Liver (tissue), 9 donors: ENCODE measurements around the gene DERL3. TPM values are rescaled to one million over a fixed set of nuclear protein-coding genes. Genes with fewer than 3 reads are reported as not detected.

Experiments
- DNase-seq: peaks from one replicate; pipeline ENCODE4 v3.0.0-alpha.2; 2017; ENCODE audit warnings: low spot score
- H3K27ac ChIP-seq, 2 donors: one replicate each; pipeline ENCODE4 v1.7.0; 2013; ENCODE audit warnings: inconsistent platforms in 2 of 2, low read length in 2 of 2, control low read depth in 1 of 2, low read depth in 1 of 2, mild to moderate bottlenecking in 1 of 2
- H3K27me3 ChIP-seq, 4 donors: one replicate each; pipeline versions ENCODE4 v1.6.1 to v1.7.0; 2013; ENCODE audit warnings: low read length in 3 of 4, inconsistent platforms in 1 of 4, mild to moderate bottlenecking in 1 of 4, moderate library complexity in 1 of 4; ENCODE audit not compliant: control insufficient read depth in 4 of 4, insufficient read depth in 4 of 4
- H3K36me3 ChIP-seq, 4 donors: one replicate each; pipeline versions ENCODE4 v1.6.1 to v1.7.0; 2013; ENCODE audit warnings: low read length in 3 of 4, mild to moderate bottlenecking in 3 of 4, low read depth in 1 of 4, moderate library complexity in 1 of 4; ENCODE audit not compliant: control insufficient read depth in 4 of 4, insufficient read depth in 3 of 4
- H3K4me1 ChIP-seq, 4 donors: one replicate each; pipeline versions ENCODE4 v1.6.1 to v1.7.0; 2013; ENCODE audit warnings: low read length in 3 of 4, mild to moderate bottlenecking in 3 of 4, moderate library complexity in 1 of 4; ENCODE audit not compliant: control insufficient read depth in 4 of 4, insufficient read depth in 4 of 4
- H3K4me3 ChIP-seq, 3 donors: one replicate each; pipeline versions ENCODE4 v1.6.1 to v1.7.0; 2013; ENCODE audit warnings: low read length in 3 of 3, control low read depth in 1 of 3, low read depth in 1 of 3, mild to moderate bottlenecking in 1 of 3
- H3K9ac ChIP-seq, 2 donors: one replicate each; pipeline ENCODE4 v1.7.0; 2013; ENCODE audit warnings: low read length in 2 of 2, mild to moderate bottlenecking in 2 of 2, moderate library complexity in 2 of 2, control low read depth in 1 of 2, low read depth in 1 of 2
- H3K9me3 ChIP-seq, 4 donors: one replicate each; pipeline versions ENCODE4 v1.6.1 to v1.7.0; 2013; ENCODE audit warnings: low read length in 3 of 4; ENCODE audit not compliant: control insufficient read depth in 4 of 4
- FOXA1 ChIP-seq: IDR thresholded peaks from 2 replicates; pipeline ENCODE4 v1.6.1; 2016; ENCODE audit warnings: antibody characterized with exemption
- FOXA2 ChIP-seq: IDR thresholded peaks from 2 replicates; pipeline ENCODE4 v1.6.1; 2016; ENCODE audit warnings: antibody characterized with exemption
- HNF4A ChIP-seq, 2 donors: conservative IDR thresholded peaks; 2 replicates each; pipeline ENCODE4 v1.6.1; 2016; ENCODE audit warnings: antibody characterized with exemption in 2 of 2, mild to moderate bottlenecking in 2 of 2
- HNF4G ChIP-seq: IDR thresholded peaks from 2 replicates; pipeline ENCODE4 v1.6.1; 2016; ENCODE audit warnings: antibody characterized with exemption
- NR2F2 ChIP-seq: IDR thresholded peaks from 2 replicates; pipeline ENCODE4 v1.6.1; 2016; ENCODE audit warnings: antibody characterized with exemption
- SP1 ChIP-seq: IDR thresholded peaks from 2 replicates; pipeline ENCODE4 v1.6.1; 2018; ENCODE audit warnings: antibody characterized with exemption, mild to moderate bottlenecking
- TAF1 ChIP-seq: conservative IDR thresholded peaks from 2 replicates; pipeline ENCODE4 v1.6.1; 2016; ENCODE audit warnings: antibody characterized with exemption, mild to moderate bottlenecking
- YY1 ChIP-seq: IDR thresholded peaks from 2 replicates; pipeline ENCODE4 v1.6.1; 2016; ENCODE audit warnings: antibody characterized with exemption, mild to moderate bottlenecking
- WGBS: extraction: QIAGEN DNeasy Blood & Tissue Kit; methylation state at CpG from one replicate; pipeline ENCODE4 v1.1.7; 2013; 5-methylcytosine and 5-hydroxymethylcytosine counted together
- polyA plus RNA-seq, 2 donors: library from polyadenylated mRNA; stranded (reverse) in 1 of 2; unstranded in 1 of 2; fragments of 200-250 nt in 1 of 2; fragments of >200 nt in 1 of 2; fragmentation: Nextera tagmentation in 1 of 2; extraction: Ambion mirVana in 1 of 2; gene quantifications; one replicate each; pipeline versions ENCODE4 v1.2.1 to v1.2.3, GENCODE V29; 2013 to 2015
- total RNA-seq, 2 donors: library from RNA; depleted of rRNA; stranded (reverse); fragments of >200 nt; gene quantifications; one replicate each; pipeline ENCODE4 v1.2.3, GENCODE V29; 2014
- TF ChIP-seq, protein P1 (sequence below): IDR thresholded peaks from 2 replicates; pipeline ENCODE4 v1.6.1; 2016; ENCODE audit warnings: antibody characterized with exemption
- TF ChIP-seq, protein P2 (sequence below): fragments of 150-350 bp; IDR thresholded peaks from 2 replicates; pipeline ENCODE4 v1.5.1; 2017; ENCODE audit warnings: improper control_type of control experiment, low read depth, low read length; ENCODE audit not compliant: missing input control
- TF ChIP-seq, protein P3 (sequence below): IDR thresholded peaks from 2 replicates; pipeline ENCODE4 v1.6.1; 2016; ENCODE audit warnings: antibody characterized with exemption, mild to moderate bottlenecking
- TF ChIP-seq, protein P4 (sequence below): IDR thresholded peaks from 2 replicates; pipeline ENCODE4 v1.6.1; 2016; ENCODE audit warnings: antibody characterized with exemption
- donor health status: healthy.
- donor health status: healthy.
- donor health status: healthy.
- donor health status: healthy.
- donor health status: healthy.

DERL3 gene
- total and polyA plus RNA-seq, 4 donors: 1.0 to 9.3 (median 3.9) TPM

DNA sequence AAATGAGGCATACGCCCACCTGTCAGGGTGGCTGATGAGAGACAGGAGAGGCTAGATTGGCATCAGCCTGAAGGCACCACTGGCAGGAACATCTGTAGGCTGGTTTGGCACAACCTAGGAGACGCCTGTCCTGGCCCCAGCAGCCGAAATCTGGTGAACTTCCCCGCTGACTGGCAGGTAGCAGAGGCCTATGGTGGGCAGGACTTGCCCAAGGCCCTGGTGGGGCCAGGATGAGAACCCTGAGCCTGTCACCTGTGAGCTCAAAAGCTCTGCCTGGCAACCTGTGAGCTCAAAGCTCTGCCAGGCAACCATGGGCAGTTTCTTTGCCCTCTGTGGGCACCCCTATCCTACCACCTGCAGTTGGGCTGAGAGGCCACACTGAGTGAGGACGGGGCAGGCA is 2.5 kb downstream of the DERL3 start:
- no peak for DNase-seq
- H3K27me3 ChIP-seq: no peaks in the 10 kb centered on the region
- no peaks in the 10 kb centered on the region for H3K9me3 ChIP-seq
- H3K36me3 ChIP-seq: peaks cover 2 to 35% (median 6%) of the 10 kb centered on the region in 4 donors
- no peak overlapping the region for H3K4me3 ChIP-seq
- 78% methylated on average over 5 of the region's 5 CpGs for WGBS
- TF ChIP-seq, protein P1, sequence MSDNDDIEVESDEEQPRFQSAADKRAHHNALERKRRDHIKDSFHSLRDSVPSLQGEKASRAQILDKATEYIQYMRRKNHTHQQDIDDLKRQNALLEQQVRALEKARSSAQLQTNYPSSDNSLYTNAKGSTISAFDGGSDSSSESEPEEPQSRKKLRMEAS: no peak
- TF ChIP-seq FOXA2 (no peak), YY1 (no peak), HNF4A (conservative IDR thresholded peaks at IDR 0.05) (no peak), TAF1 (no peak)
- H3K9ac ChIP-seq: no peak overlapping the region
- H3K27ac ChIP-seq: no peak overlapping the region
- peaks cover 3 to 10% (median 10%) of the 10 kb centered on the region in 4 donors for H3K4me1 ChIP-seq

DNA sequence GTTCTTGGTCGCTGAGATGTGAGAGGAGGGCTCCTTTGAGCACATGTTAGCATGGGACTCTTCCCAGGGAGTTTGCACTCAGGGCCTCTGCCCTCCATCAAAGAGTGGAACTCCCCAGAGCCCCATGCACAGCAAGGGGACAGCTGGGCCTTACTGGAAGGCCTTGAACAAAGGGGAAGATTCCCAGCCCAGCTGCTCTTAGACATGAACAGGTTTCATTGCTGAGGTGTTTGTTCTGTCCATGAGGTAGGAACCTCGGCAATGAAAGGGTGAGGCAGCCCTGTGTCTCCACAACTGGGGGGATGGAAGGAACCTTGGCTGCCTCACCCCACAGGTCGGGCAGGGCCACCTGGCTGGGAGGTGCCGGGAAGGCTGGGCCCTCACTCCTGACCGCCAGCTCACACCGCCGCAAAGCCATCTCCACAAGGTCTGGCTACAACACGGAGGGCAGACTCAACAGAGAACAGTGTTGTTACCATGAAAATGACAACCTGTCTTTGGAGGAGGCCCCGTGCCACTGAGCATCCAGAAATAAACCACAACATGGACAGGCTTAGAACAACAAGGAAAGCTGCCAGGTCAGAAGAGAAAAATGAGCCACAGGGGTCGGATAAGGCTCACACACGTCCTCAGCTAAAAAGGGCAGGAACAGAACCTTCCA is 3.2 kb downstream of the DERL3 start:
- no peak for DNase-seq
- peaks cover 2 to 35% (median 6%) of the 10 kb centered on the region in 4 donors for H3K36me3 ChIP-seq
- H3K4me1 ChIP-seq: peaks cover 3 to 10% (median 10%) of the 10 kb centered on the region in 4 donors
- TF ChIP-seq, protein P2, sequence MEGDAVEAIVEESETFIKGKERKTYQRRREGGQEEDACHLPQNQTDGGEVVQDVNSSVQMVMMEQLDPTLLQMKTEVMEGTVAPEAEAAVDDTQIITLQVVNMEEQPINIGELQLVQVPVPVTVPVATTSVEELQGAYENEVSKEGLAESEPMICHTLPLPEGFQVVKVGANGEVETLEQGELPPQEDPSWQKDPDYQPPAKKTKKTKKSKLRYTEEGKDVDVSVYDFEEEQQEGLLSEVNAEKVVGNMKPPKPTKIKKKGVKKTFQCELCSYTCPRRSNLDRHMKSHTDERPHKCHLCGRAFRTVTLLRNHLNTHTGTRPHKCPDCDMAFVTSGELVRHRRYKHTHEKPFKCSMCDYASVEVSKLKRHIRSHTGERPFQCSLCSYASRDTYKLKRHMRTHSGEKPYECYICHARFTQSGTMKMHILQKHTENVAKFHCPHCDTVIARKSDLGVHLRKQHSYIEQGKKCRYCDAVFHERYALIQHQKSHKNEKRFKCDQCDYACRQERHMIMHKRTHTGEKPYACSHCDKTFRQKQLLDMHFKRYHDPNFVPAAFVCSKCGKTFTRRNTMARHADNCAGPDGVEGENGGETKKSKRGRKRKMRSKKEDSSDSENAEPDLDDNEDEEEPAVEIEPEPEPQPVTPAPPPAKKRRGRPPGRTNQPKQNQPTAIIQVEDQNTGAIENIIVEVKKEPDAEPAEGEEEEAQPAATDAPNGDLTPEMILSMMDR: no peak
- TF ChIP-seq, protein P1: no peak
- TF ChIP-seq SP1 (no peak), HNF4G (no peak), HNF4A (conservative IDR thresholded peaks at IDR 0.05) (no peak), YY1 (no peak), NR2F2 (no peak), TAF1 (no peak), FOXA1 (no peak)
- TF ChIP-seq, protein P3, sequence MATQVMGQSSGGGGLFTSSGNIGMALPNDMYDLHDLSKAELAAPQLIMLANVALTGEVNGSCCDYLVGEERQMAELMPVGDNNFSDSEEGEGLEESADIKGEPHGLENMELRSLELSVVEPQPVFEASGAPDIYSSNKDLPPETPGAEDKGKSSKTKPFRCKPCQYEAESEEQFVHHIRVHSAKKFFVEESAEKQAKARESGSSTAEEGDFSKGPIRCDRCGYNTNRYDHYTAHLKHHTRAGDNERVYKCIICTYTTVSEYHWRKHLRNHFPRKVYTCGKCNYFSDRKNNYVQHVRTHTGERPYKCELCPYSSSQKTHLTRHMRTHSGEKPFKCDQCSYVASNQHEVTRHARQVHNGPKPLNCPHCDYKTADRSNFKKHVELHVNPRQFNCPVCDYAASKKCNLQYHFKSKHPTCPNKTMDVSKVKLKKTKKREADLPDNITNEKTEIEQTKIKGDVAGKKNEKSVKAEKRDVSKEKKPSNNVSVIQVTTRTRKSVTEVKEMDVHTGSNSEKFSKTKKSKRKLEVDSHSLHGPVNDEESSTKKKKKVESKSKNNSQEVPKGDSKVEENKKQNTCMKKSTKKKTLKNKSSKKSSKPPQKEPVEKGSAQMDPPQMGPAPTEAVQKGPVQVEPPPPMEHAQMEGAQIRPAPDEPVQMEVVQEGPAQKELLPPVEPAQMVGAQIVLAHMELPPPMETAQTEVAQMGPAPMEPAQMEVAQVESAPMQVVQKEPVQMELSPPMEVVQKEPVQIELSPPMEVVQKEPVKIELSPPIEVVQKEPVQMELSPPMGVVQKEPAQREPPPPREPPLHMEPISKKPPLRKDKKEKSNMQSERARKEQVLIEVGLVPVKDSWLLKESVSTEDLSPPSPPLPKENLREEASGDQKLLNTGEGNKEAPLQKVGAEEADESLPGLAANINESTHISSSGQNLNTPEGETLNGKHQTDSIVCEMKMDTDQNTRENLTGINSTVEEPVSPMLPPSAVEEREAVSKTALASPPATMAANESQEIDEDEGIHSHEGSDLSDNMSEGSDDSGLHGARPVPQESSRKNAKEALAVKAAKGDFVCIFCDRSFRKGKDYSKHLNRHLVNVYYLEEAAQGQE: no peak
- TF ChIP-seq, protein P4, sequence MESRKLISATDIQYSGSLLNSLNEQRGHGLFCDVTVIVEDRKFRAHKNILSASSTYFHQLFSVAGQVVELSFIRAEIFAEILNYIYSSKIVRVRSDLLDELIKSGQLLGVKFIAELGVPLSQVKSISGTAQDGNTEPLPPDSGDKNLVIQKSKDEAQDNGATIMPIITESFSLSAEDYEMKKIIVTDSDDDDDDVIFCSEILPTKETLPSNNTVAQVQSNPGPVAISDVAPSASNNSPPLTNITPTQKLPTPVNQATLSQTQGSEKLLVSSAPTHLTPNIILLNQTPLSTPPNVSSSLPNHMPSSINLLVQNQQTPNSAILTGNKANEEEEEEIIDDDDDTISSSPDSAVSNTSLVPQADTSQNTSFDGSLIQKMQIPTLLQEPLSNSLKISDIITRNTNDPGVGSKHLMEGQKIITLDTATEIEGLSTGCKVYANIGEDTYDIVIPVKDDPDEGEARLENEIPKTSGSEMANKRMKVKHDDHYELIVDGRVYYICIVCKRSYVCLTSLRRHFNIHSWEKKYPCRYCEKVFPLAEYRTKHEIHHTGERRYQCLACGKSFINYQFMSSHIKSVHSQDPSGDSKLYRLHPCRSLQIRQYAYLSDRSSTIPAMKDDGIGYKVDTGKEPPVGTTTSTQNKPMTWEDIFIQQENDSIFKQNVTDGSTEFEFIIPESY: no peak
- 75% methylated on average over 11 of the region's 11 CpGs for WGBS
- no peaks in the 10 kb centered on the region for H3K27me3 ChIP-seq
- H3K9me3 ChIP-seq: no peaks in the 10 kb centered on the region
- H3K9ac ChIP-seq: no peak overlapping the region
- no peak overlapping the region for H3K4me3 ChIP-seq
- H3K27ac ChIP-seq: no peak overlapping the region
